HG02610 (cell line): ENCODE results near the gene RASSF7.

ENCODE experiments used
- ATAC-seq: cut with Tn5 transposase; IDR thresholded peaks from one replicate; pipeline ENCODE4 v1.9.1; 2021; ENCODE audit warnings: mild to moderate bottlenecking, moderate library complexity; ENCODE audit not compliant: unreplicated experiment

Gene RASSF7

GRCh38 chr11:579830-580601 is 19.2 kb downstream of the RASSF7 start:
- ATAC-seq: no peak

- no peak for ATAC-seq
These were observed 20.6 kb downstream of the RASSF7 start for GRCh38 chr11:581342-581741.

GRCh38 chr11:581752-582151 is 21.0 kb downstream of the RASSF7 start:
- ATAC-seq: no peak

GRCh38 chr11:584287-584686 is 23.5 kb downstream of the RASSF7 start:
- ATAC-seq: no peak

GRCh38 chr11:586376-587316 is 25.9 kb downstream of the RASSF7 start:
- no peak for ATAC-seq

- ATAC-seq: no peak
These were observed 26.8 kb downstream of the RASSF7 start for GRCh38 chr11:587546-587945.

- ATAC-seq: no peak
These were observed 27.2 kb downstream of the RASSF7 start for GRCh38 chr11:587978-588380.

GRCh38 chr11:589798-590197 is 29.0 kb downstream of the RASSF7 start:
- ATAC-seq: no peak

GRCh38 chr11:590997-591396 is 30.2 kb downstream of the RASSF7 start:
- ATAC-seq: no peak

- no peak for ATAC-seq
These were observed 31.7 kb downstream of the RASSF7 start for GRCh38 chr11:592501-592900.

GRCh38 chr11:592918-593317 is 32.1 kb downstream of the RASSF7 start:
- no peak for ATAC-seq

GRCh38 chr11:593347-593746 is 32.6 kb downstream of the RASSF7 start:
- no peak for ATAC-seq

- ATAC-seq: no peak
These were observed 34.6 kb downstream of the RASSF7 start for GRCh38 chr11:595400-595799.

GRCh38 chr11:596374-596773 is 35.6 kb downstream of the RASSF7 start:
- ATAC-seq: no peak

- no peak for ATAC-seq
These were observed 36.5 kb downstream of the RASSF7 start for GRCh38 chr11:597166-597725.

GRCh38 chr11:598005-598680 is 37.4 kb downstream of the RASSF7 start:
- no peak for ATAC-seq

- ATAC-seq: no peak
These were observed 40.9 kb downstream of the RASSF7 start for GRCh38 chr11:601573-602245.

GRCh38 chr11:603154-603553 is 42.4 kb downstream of the RASSF7 start:
- ATAC-seq: no peak

GRCh38 chr11:605286-606129 is 44.7 kb downstream of the RASSF7 start:
- no peak for ATAC-seq

GRCh38 chr11:606245-606644 is 45.5 kb downstream of the RASSF7 start:
- no peak for ATAC-seq
